ENCODE results near the gene RANBP17.
"Not testable (repeated sequence)": the region's sequence is repeated elsewhere in the genome, so short reads cannot be mapped to it uniquely, and the experiment has no call there.

Gene RANBP17

GRCh38 chr5:171162165-171162564 lies 300.3 kb downstream of the RANBP17 start:
- no peak for DNase-seq

GRCh38 chr5:171162596-171162995 lies 300.8 kb downstream of the RANBP17 start:
- DNase-seq = no peak

- peak; percentile 52 for DNase-seq
Measured at GRCh38 chr5:171166766-171167165, 304.9 kb downstream of the RANBP17 start.

- no peak for DNase-seq
Measured at GRCh38 chr5:171168171-171168570, 306.4 kb downstream of the RANBP17 start.

- not testable (repeated sequence) for DNase-seq
Measured at GRCh38 chr5:171174960-171175359, 313.1 kb downstream of the RANBP17 start.

- DNase-seq = no peak
Measured at GRCh38 chr5:171175746-171176145, 313.9 kb downstream of the RANBP17 start.

- not testable (repeated sequence) for DNase-seq
Measured at GRCh38 chr5:171178190-171178589, 316.4 kb downstream of the RANBP17 start.

- DNase-seq = no peak
Measured at GRCh38 chr5:171188016-171188415, 326.2 kb downstream of the RANBP17 start.

GRCh38 chr5:171189442-171189841 lies 327.6 kb downstream of the RANBP17 start:
- no peak for DNase-seq

- no peak for DNase-seq
Measured at GRCh38 chr5:171192111-171192510, 330.3 kb downstream of the RANBP17 start.

GRCh38 chr5:171201310-171201709 lies 339.5 kb downstream of the RANBP17 start:
- peak; percentile 69 for DNase-seq

GRCh38 chr5:171205375-171205774 lies 343.6 kb downstream of the RANBP17 start:
- no peak for DNase-seq

GRCh38 chr5:171207256-171207847 lies 345.5 kb downstream of the RANBP17 start:
- DNase-seq = peak; percentile 2

GRCh38 chr5:171221916-171222315 lies 360.1 kb downstream of the RANBP17 start:
- DNase-seq = no peak

- no peak for DNase-seq
Measured at GRCh38 chr5:171223927-171224326, 362.1 kb downstream of the RANBP17 start.

- no peak for DNase-seq
Measured at GRCh38 chr5:171226096-171226754, 364.4 kb downstream of the RANBP17 start.

- DNase-seq = no peak
Measured at GRCh38 chr5:171226864-171227263, 365.0 kb downstream of the RANBP17 start.

GRCh38 chr5:171236651-171237050 lies 374.8 kb downstream of the RANBP17 start:
- DNase-seq = no peak

- no peak for DNase-seq
Measured at GRCh38 chr5:171242521-171242920, 380.7 kb downstream of the RANBP17 start.

- no peak for DNase-seq
Measured at GRCh38 chr5:171246231-171246630, 384.4 kb downstream of the RANBP17 start.

GRCh38 chr5:171249460-171249859 lies 387.6 kb downstream of the RANBP17 start:
- no peak for DNase-seq

GRCh38 chr5:171250738-171251137 lies 388.9 kb downstream of the RANBP17 start:
- DNase-seq = no peak

- DNase-seq = no peak
Measured at GRCh38 chr5:171251519-171251918, 389.7 kb downstream of the RANBP17 start.

GRCh38 chr5:171252674-171253073 lies 390.9 kb downstream of the RANBP17 start:
- DNase-seq = no peak

Data from NCI-H1092 treated with DMSO at 0.1 percent for 48 hours (cell line).